ENCODE data around the gene IL6ST. TPM values are rescaled to one million over a fixed set of nuclear protein-coding genes. Genes with fewer than 3 reads are reported as not detected.
"Not testable (repeated sequence)": the region's sequence is repeated elsewhere in the genome, so short reads cannot be mapped to it uniquely, and the experiment has no call there.

IL6ST gene
- total and polyA plus RNA-seq, 10 of the 15 experiments (the other 5 are each of a cell fraction or from before 2014, with no cell fraction given) = 1.5 to 139 (median 13.0) TPM

- TF ChIP-seq PBX3 (IDR thresholded peaks at IDR 0.05; ENCODE audit: insufficient replicate concordance, low read depth, low read length) = no peak
- no peak for TF ChIP-seq ZZZ3 (IDR thresholded peaks at IDR 0.05; ENCODE audit: control insufficient read depth, insufficient read length, low read depth)
- TF ChIP-seq ZSCAN29 (IDR thresholded peaks at IDR 0.05) = no peak
- no peak for TF ChIP-seq ZNF24 (IDR thresholded peaks at IDR 0.05)
Observed at GRCh38 chr5:55960779-55961178, 34.0 kb downstream of the IL6ST start (continued).

GRCh38 chr5:55959208-55959607 is 35.6 kb downstream of the IL6ST start:
- H3K4me3 ChIP-seq = no peak overlapping the region
- no peaks in the 10 kb centered on the region for H3K4me1 ChIP-seq (ENCODE audit: control insufficient read depth, insufficient read depth, low read length)
- ChIA-PET CTCF (interaction anchor here (1.9 to 4.1 kb wide), 2 partner anchors 23 to 242 kb away, joined by 11 to 16 read pairs; no protein-coding TSS in a partner anchor), POLR2A (no interaction called here), SMC1A (ENCODE audit: uncharacterized antibody, unreplicated experiment) (interaction anchor here (0.7 to 1.2 kb wide), 5 partner anchors 22 to 186 kb away, joined by 3 to 4 read pairs (median 3); no protein-coding TSS in a partner anchor), RAD21 (ENCODE audit: unreplicated experiment) (interaction anchor here (1.2 kb wide), 1 partner anchor 22 kb away, joined by 6 read pairs; no protein-coding TSS in a partner anchor)
- no peak overlapping the region for H3K9ac ChIP-seq (ENCODE audit: control insufficient read depth, insufficient read depth, low read length)
- FAIRE-seq (no peak), ATAC-seq (peak; percentile 26), DNase-seq (ENCODE audit: low read depth, low spot score) (no peak)
- WGBS (ENCODE audit: insufficient coverage, insufficient replicate concordance, low lambda C conversion rate, missing lambda C conversion rate) = 0% methylated on average over 1 of the region's 1 CpG
- no peak overlapping the region for H3K4me2 ChIP-seq (ENCODE audit: control insufficient read depth, insufficient read depth)
- intact Hi-C loops (cut with micrococcal nuclease; ENCODE audit: unreplicated experiment) (no loop called here), in situ Hi-C loops (cut with MboI) (no loop called here)
- no peak overlapping the region for H3K27ac ChIP-seq (ENCODE audit: control insufficient read depth, insufficient read depth)
- no peak overlapping the region for H2AFZ ChIP-seq (ENCODE audit: control insufficient read depth, low read depth, low read length)
- H3K79me2 ChIP-seq (ENCODE audit: control insufficient read depth, insufficient read depth, low read length) = no peaks in the 10 kb centered on the region
- H4K20me1 ChIP-seq (ENCODE audit: control insufficient read depth, insufficient read depth) = no peaks in the 10 kb centered on the region
- TSS peak; percentile 46 for BruUV-seq (replicated peaks)
- TF ChIP-seq USF1 (IDR thresholded peaks at IDR 0.05; ENCODE audit: borderline replicate concordance, extremely low read length, insufficient read depth, low read depth, low read length) (no peak), PAX8 (IDR thresholded peaks at IDR 0.05) (no peak), ATF7 (IDR thresholded peaks at IDR 0.05; ENCODE audit: low read depth) (no peak), BCL11A (IDR thresholded peaks at IDR 0.05; ENCODE audit: low read depth, low read length) (no peak), RAD51 (IDR thresholded peaks at IDR 0.05) (peak; percentile 78; the same call in 1 of the 2 replicates)
- H3K9me3 ChIP-seq (replicated peaks; ENCODE audit: control insufficient read depth, insufficient read depth, low read length) = no peaks in the 10 kb centered on the region
- no peaks in the 10 kb centered on the region for H3K27me3 ChIP-seq (replicated peaks in 1 of 2; ENCODE audit: control insufficient read depth in 2 of 2, insufficient read depth in 2 of 2, low read length in 1 of 2)
- peaks cover 14 to 16% of the 10 kb centered on the region in 2 experiments for H3K36me3 ChIP-seq (ENCODE audit: control insufficient read depth in 2 of 2, insufficient read depth in 2 of 2, low read length in 1 of 2)

GRCh38 chr5:55941154-55941553 is 53.6 kb downstream of the IL6ST start:
- H3K27me3 ChIP-seq (replicated peaks in 1 of 2; ENCODE audit: control insufficient read depth in 2 of 2, insufficient read depth in 2 of 2, low read length in 1 of 2); H3K36me3 ChIP-seq (ENCODE audit: control insufficient read depth in 2 of 2, insufficient read depth in 2 of 2, low read length in 1 of 2); POLR2A ChIA-PET; H4K20me1 ChIP-seq (ENCODE audit: control insufficient read depth, insufficient read depth); in situ Hi-C loops (cut with MboI); H3K4me3 ChIP-seq; H3K79me2 ChIP-seq (ENCODE audit: control insufficient read depth, insufficient read depth, low read length); intact Hi-C loops (cut with micrococcal nuclease; ENCODE audit: unreplicated experiment); H3K9me3 ChIP-seq (replicated peaks; ENCODE audit: control insufficient read depth, insufficient read depth, low read length); H3K27ac ChIP-seq (ENCODE audit: control insufficient read depth, insufficient read depth); ATAC-seq; H3K9ac ChIP-seq (ENCODE audit: control insufficient read depth, insufficient read depth, low read length); H3K4me2 ChIP-seq (ENCODE audit: control insufficient read depth, insufficient read depth); RAD21 ChIA-PET (ENCODE audit: unreplicated experiment); H3K4me1 ChIP-seq (ENCODE audit: control insufficient read depth, insufficient read depth, low read length); H2AFZ ChIP-seq (ENCODE audit: control insufficient read depth, low read depth, low read length); DNase-seq (ENCODE audit: low read depth, low spot score); FAIRE-seq: not testable (repeated sequence)
- BruUV-seq (replicated peaks) = TSS peak; percentile 18
- ChIA-PET SMC1A (ENCODE audit: uncharacterized antibody, unreplicated experiment) (interaction anchor here (1.2 to 2.5 kb wide), 2 partner anchors 28 to 259 kb away, joined by 3 to 12 read pairs; no protein-coding TSS in a partner anchor), CTCF (interaction anchor here (1.0 to 1.6 kb wide), 2 partner anchors 17 to 22 kb away, joined by 3 to 4 read pairs; no protein-coding TSS in a partner anchor)
- 99% methylated on average over 4 of the region's 4 CpGs for WGBS (ENCODE audit: insufficient coverage, insufficient replicate concordance, low lambda C conversion rate, missing lambda C conversion rate)
